WTC11 (cell line): ENCODE measurements around the gene RASSF9. TPM values are rescaled to one million over a fixed set of nuclear protein-coding genes. Genes with fewer than 3 reads are reported as not detected.

Source experiments
- ATAC-seq: fragments of 200-7000 bp; cut with Tn5 transposase; 2 replicates; pipeline ENCODE4 v1.10.0; 2021; ENCODE audit warnings: mild to moderate bottlenecking, moderate library complexity
- CTCF ChIA-PET: fragments of 300-600 bp; sonication (Branson Sonifier 250); formaldehyde crosslinking; loops from one replicate; lab custom pipeline; 2021; ENCODE audit warnings: antibody characterized with exemption; lab: Charles Lee
- POLR2A ChIA-PET: fragments of 350-600 bp; sonication (Branson Sonifier 250); formaldehyde crosslinking; loops from one replicate; lab custom pipeline; 2021; ENCODE audit warnings: antibody characterized with exemption; lab: Charles Lee
- DNase-seq: peaks from one replicate; pipeline ENCODE4 v3.0.0; 2021; ENCODE audit warnings: low spot score
- H3K27ac Mint-ChIP-seq: 2 replicates; pipeline ENCODE4 v1.8.0; 2021; ENCODE audit warnings: mixed read lengths
- H3K27me3 Mint-ChIP-seq: 2 replicates; pipeline ENCODE4 v1.8.0; 2021; ENCODE audit warnings: low read depth, mild to moderate bottlenecking, moderate library complexity, mixed read lengths
- H3K36me3 Mint-ChIP-seq: 2 replicates; pipeline ENCODE4 v1.8.0; 2021; ENCODE audit warnings: mixed read lengths
- H3K4me1 Mint-ChIP-seq: 2 replicates; pipeline ENCODE4 v1.8.0; 2022; ENCODE audit warnings: mixed read lengths
- H3K4me3 Mint-ChIP-seq: 2 replicates; pipeline ENCODE4 v1.8.0; 2021; ENCODE audit warnings: mild to moderate bottlenecking, moderate library complexity, mixed read lengths
- H3K9me3 Mint-ChIP-seq: 2 replicates; pipeline ENCODE4 v1.8.0; 2021; ENCODE audit warnings: mixed read lengths
- ELF4 ChIP-seq: sonication (generic); formaldehyde crosslinking; IDR thresholded peaks from 2 replicates; pipeline ENCODE4 v1.8.1; 2022; ENCODE audit warnings: low read depth, mild to moderate bottlenecking, moderate library complexity, missing genetic modification reagents
- FOXJ3 ChIP-seq: sonication (generic); formaldehyde crosslinking; IDR thresholded peaks from 2 replicates; pipeline ENCODE4 v1.9.0; 2021; ENCODE audit warnings: missing genetic modification reagents, mild to moderate bottlenecking, borderline replicate concordance
- MXD4 ChIP-seq: fragments of 250-450 bp; sonication (Bioruptor Pico); IDR thresholded peaks from 2 replicates; pipeline ENCODE4 v1.8.0; 2021; ENCODE audit warnings: mild to moderate bottlenecking, moderate library complexity, borderline replicate concordance
- MYBL2 ChIP-seq: sonication (generic); formaldehyde crosslinking; IDR thresholded peaks from 2 replicates; pipeline ENCODE4 v1.8.1; 2023; ENCODE audit warnings: mild to moderate bottlenecking, moderate library complexity, missing genetic modification reagents
- NFE2L1 ChIP-seq: sonication (generic); formaldehyde crosslinking; IDR thresholded peaks from 2 replicates; pipeline ENCODE4 v1.8.1; 2023; ENCODE audit warnings: missing genetic modification reagents
- ZNF423 ChIP-seq: fragments of 250-450 bp; sonication (Bioruptor Pico); IDR thresholded peaks from 2 replicates; pipeline ENCODE4 v2.1.2; 2022; ENCODE audit warnings: mild to moderate bottlenecking, moderate library complexity
- total RNA-seq: library from RNA; stranded (reverse); gene quantifications from 3 replicates; pipeline ENCODE4 v1.2.3, GENCODE V29; 2021
- TF ChIP-seq, protein P1 (sequence below): sonication (generic); formaldehyde crosslinking; IDR thresholded peaks from 2 replicates; pipeline ENCODE4 v1.8.1; 2022; ENCODE audit warnings: mild to moderate bottlenecking, moderate library complexity, missing genetic modification reagents
- TF ChIP-seq, protein P2 (sequence below): sonication (generic); formaldehyde crosslinking; IDR thresholded peaks from 2 replicates; pipeline ENCODE4 v1.8.0; 2022; ENCODE audit warnings: mild to moderate bottlenecking, missing genetic modification reagents
- TF ChIP-seq, protein P3 (sequence below): fragments of 200-600 bp; IDR thresholded peaks from 2 replicates; pipeline ENCODE4 v1.8.0; 2022; ENCODE audit warnings: antibody characterized with exemption

The RASSF9 gene
- total RNA-seq, 1 experiment from 2014 or later: 0.33 TPM

DNA sequence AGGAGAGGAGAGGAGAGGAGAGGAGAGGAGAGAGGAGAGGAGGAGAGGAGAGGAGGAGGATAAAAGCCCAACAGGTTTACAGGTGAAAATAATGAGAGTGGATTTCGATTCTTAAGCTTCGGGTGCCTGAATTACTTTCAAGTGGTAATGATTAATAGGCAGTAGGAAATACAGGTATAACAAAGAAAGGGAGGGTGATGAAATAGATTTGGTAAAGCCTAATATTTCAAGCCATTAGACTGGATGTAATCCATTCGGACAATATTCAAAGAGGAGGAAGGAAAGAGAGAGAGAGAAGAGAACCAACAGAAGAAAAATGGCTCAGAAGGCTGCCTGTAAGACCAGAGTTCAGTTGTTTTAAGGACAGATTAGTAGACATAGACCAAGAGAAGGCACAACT lies 76.6 kb downstream of the RASSF9 start (continued):
- TF ChIP-seq, protein P1, sequence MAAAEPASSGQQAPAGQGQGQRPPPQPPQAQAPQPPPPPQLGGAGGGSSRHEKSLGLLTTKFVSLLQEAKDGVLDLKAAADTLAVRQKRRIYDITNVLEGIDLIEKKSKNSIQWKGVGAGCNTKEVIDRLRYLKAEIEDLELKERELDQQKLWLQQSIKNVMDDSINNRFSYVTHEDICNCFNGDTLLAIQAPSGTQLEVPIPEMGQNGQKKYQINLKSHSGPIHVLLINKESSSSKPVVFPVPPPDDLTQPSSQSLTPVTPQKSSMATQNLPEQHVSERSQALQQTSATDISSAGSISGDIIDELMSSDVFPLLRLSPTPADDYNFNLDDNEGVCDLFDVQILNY (CRISPR knock-in tag): no peak
- TF ChIP-seq, protein P2, sequence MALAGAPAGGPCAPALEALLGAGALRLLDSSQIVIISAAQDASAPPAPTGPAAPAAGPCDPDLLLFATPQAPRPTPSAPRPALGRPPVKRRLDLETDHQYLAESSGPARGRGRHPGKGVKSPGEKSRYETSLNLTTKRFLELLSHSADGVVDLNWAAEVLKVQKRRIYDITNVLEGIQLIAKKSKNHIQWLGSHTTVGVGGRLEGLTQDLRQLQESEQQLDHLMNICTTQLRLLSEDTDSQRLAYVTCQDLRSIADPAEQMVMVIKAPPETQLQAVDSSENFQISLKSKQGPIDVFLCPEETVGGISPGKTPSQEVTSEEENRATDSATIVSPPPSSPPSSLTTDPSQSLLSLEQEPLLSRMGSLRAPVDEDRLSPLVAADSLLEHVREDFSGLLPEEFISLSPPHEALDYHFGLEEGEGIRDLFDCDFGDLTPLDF (CRISPR knock-in tag): no peak

DNA sequence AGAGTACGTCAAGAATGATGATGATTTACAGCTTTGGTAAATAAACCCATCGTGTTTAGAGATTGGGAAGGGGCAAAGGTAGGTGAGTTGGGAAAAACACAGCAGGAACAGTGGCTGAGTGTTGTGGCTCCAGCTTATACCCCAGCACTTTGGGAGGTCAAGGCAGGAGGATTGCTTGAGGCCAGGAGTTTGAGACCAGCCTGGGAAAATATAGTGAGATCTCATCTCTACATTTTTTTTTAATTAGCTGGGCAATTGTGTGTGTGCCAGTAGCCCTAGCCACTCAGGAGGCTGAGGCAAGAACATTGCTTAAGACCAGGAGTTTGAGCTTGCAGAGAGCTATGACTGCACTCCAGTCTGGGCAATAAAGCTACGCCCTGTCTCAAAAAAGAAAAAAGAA lies 77.1 kb downstream of the RASSF9 start:
- peaks cover 8% of the 10 kb centered on the region; the same call in 1 of the 2 replicates for H3K4me1 Mint-ChIP-seq
- peaks cover 23% of the 10 kb centered on the region for H3K36me3 Mint-ChIP-seq
- H3K9me3 Mint-ChIP-seq: peaks cover 24% of the 10 kb centered on the region
- ATAC-seq (no peak), DNase-seq (no peak)
- TF ChIP-seq ZNF423 (CRISPR knock-in tag) (no peak), ELF4 (no peak), NFE2L1 (CRISPR knock-in tag) (no peak)
- TF ChIP-seq, protein P3, sequence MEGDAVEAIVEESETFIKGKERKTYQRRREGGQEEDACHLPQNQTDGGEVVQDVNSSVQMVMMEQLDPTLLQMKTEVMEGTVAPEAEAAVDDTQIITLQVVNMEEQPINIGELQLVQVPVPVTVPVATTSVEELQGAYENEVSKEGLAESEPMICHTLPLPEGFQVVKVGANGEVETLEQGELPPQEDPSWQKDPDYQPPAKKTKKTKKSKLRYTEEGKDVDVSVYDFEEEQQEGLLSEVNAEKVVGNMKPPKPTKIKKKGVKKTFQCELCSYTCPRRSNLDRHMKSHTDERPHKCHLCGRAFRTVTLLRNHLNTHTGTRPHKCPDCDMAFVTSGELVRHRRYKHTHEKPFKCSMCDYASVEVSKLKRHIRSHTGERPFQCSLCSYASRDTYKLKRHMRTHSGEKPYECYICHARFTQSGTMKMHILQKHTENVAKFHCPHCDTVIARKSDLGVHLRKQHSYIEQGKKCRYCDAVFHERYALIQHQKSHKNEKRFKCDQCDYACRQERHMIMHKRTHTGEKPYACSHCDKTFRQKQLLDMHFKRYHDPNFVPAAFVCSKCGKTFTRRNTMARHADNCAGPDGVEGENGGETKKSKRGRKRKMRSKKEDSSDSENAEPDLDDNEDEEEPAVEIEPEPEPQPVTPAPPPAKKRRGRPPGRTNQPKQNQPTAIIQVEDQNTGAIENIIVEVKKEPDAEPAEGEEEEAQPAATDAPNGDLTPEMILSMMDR: no peak
- H3K27ac Mint-ChIP-seq: no peak overlapping the region
- CTCF ChIA-PET: no interaction called here
- POLR2A ChIA-PET: no interaction called here
- no peaks in the 10 kb centered on the region for H3K27me3 Mint-ChIP-seq
- no peak overlapping the region for H3K4me3 Mint-ChIP-seq

DNA sequence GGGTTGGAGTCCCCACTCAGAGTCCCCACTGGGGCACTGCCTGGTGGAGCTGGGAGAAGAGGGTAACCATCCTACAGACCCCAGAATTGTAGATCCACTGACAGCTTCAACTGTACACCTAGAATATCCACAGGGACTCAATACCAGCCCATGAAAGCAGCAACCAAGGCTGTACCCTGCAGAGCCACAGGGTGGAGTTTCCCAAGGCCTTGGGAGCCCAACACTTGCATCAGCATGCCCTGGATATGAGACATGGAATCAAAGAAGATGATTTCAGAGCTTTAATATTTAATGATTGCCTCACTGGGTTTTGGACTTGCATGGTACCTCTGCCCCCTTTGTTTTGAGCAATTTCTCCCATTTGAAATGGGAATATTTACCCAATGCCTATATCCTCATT lies 80.4 kb downstream of the RASSF9 start:
- CTCF ChIA-PET: no interaction called here
- peaks cover 23% of the 10 kb centered on the region for H3K36me3 Mint-ChIP-seq
- no peak overlapping the region for H3K4me3 Mint-ChIP-seq

More for the DNA sequence above, 80.4 kb downstream of the RASSF9 start:
- Mint-ChIP-seq H3K9me3 (peaks cover 24% of the 10 kb centered on the region), H3K27me3 (no peaks in the 10 kb centered on the region), H3K27ac (no peak overlapping the region), H3K4me1 (peaks cover 13% of the 10 kb centered on the region)
- ATAC-seq (no peak), DNase-seq (no peak)
- TF ChIP-seq MYBL2 (CRISPR knock-in tag) (no peak), FOXJ3 (CRISPR knock-in tag) (no peak), MXD4 (CRISPR knock-in tag) (no peak)
- POLR2A ChIA-PET: no interaction called here

Other genes with a start within 250 kb of the RASSF9 start
- gene NTS, start 37.9 kb upstream of the RASSF9 start, total RNA-seq: 21.9 to 22.5 TPM (median 22.1 TPM) in 3 replicates